A549 treated with RU486 at 1 μM for 4 hours (cell line): ENCODE measurements around the gene GRIN2B. TPM values are rescaled to one million over a fixed set of nuclear protein-coding genes. Genes with fewer than 3 reads are reported as not detected.

Experiments
- total RNA-seq: library from RNA; stranded (reverse); fragments of 200-300 nt; extraction: Qiagen RNA extraction; gene quantifications from 5 replicates; pipeline ENCODE4 v1.2.3, GENCODE V29; 2022; ENCODE audit warnings: low read depth

GRIN2B gene
- total RNA-seq, result 3.9 to 5.7 TPM (median 4.4 TPM) in 5 replicates

DNA sequence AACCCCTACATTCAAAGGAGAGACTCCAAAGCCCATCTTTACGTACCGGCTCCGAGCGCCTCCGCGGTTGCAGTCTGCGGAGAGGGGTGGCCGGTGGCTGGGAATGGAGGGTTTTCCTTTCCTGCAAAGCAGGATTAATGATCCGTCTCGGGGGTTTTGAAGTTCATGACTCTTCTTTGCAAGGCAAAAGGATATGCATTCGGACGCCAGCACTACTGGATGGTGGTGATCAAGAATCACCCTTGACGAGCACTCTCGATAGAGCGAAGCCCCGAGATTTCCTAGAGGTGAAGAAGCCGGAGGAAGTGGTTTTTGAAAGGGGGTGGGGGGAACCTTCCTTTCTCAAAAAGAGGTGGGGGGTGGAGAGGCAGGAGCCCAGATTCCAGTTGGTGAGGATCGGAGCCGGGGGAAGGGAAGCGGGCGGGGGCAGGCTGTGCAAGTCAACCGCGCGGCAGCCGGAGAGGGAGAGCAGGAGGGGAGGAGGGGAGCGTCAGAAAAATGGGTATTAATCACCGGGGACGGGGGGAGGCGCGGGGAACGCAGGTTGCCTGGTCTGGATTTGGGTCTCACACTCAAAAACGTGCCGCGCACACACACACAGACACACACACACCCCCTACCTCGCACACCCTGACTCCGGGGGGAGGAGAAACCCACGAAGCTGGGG, at the start of gene GRIN2B:
Gene GRIN2B (minus strand): TSS at position 307 of the 667 bp plus-strand sequence. CDS start 115,394 bp downstream, outside the sequence.

